Mammary epithelial cell (primary cell): ENCODE data around the gene NDST1.

Source experiments
- EZH2 ChIP-seq: IDR thresholded peaks from 2 replicates; pipeline ENCODE4 v1.6.1; 2012; ENCODE audit warnings: low read length, inconsistent platforms, borderline replicate concordance
- TF ChIP-seq, protein P1 (sequence below), 2 donors: IDR thresholded peaks in 1 of 2; conservative IDR thresholded peaks in 1 of 2; 2 replicates each; pipeline ENCODE4 v1.5.1; 2011 to 2012; ENCODE audit warnings: inconsistent platforms in 2 of 2, low read length in 2 of 2, mild to moderate bottlenecking in 2 of 2, control low read depth in 1 of 2, low read depth in 1 of 2; ENCODE audit not compliant: insufficient read depth in 1 of 2; ENCODE audit errors: extremely low read depth in 1 of 2

GRCh38 chr5:150578781-150579461 lies 71.0 kb downstream of the NDST1 start:
- TF ChIP-seq, protein P1, sequence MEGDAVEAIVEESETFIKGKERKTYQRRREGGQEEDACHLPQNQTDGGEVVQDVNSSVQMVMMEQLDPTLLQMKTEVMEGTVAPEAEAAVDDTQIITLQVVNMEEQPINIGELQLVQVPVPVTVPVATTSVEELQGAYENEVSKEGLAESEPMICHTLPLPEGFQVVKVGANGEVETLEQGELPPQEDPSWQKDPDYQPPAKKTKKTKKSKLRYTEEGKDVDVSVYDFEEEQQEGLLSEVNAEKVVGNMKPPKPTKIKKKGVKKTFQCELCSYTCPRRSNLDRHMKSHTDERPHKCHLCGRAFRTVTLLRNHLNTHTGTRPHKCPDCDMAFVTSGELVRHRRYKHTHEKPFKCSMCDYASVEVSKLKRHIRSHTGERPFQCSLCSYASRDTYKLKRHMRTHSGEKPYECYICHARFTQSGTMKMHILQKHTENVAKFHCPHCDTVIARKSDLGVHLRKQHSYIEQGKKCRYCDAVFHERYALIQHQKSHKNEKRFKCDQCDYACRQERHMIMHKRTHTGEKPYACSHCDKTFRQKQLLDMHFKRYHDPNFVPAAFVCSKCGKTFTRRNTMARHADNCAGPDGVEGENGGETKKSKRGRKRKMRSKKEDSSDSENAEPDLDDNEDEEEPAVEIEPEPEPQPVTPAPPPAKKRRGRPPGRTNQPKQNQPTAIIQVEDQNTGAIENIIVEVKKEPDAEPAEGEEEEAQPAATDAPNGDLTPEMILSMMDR (conservative IDR thresholded peaks at IDR 0.05 in 1 of 2, IDR thresholded peaks at IDR 0.05 in 1 of 2; ENCODE audit: extremely low read depth in 1 of 2, insufficient read depth in 1 of 2, low read depth in 1 of 2, low read length in 2 of 2) = no peak
- TF ChIP-seq EZH2 = no peak
